ENCODE data around the gene PRKCSH.
"Not testable (repeated sequence)": the region's sequence is repeated elsewhere in the genome, so short reads cannot be mapped to it uniquely, and the experiment has no call there.

- TF ChIP-seq CTCF, POLR2A (IDR thresholded peaks at IDR 0.05): not testable (repeated sequence)
Observed at GRCh38 chr19:11455233-11455554, 19.8 kb downstream of the PRKCSH start.
